Measurements from ENCODE around the gene CFAP73. TPM values are rescaled to one million over a fixed set of nuclear protein-coding genes. Genes with fewer than 3 reads are reported as not detected.

The CFAP73 gene
- total RNA-seq, 1 donor from 2014 or later = not detected

GRCh38 chr12:113162102-113163029 is 12.8 kb downstream of the CFAP73 start:
- peaks cover 45% of the 10 kb centered on the region for H3K36me3 Mint-ChIP-seq (ENCODE audit: low read depth)
- H3K27ac Mint-ChIP-seq (ENCODE audit: unreplicated experiment) = no peak overlapping the region
- H3K4me3 Mint-ChIP-seq (ENCODE audit: unreplicated experiment) = no peak overlapping the region

GRCh38 chr12:113163030-113163360 is 13.5 kb downstream of the CFAP73 start:
- Mint-ChIP-seq H3K4me3 (ENCODE audit: unreplicated experiment) (no peak overlapping the region), H3K27ac (ENCODE audit: unreplicated experiment) (no peak overlapping the region), H3K4me1 (ENCODE audit: low read depth) (peaks cover 5% of the 10 kb centered on the region), H3K9me3 (ENCODE audit: low read depth) (no peaks in the 10 kb centered on the region), H3K27me3 (ENCODE audit: low read depth) (no peaks in the 10 kb centered on the region), H3K36me3 (ENCODE audit: low read depth) (peaks cover 43% of the 10 kb centered on the region)
- TF ChIP-seq, protein P1, sequence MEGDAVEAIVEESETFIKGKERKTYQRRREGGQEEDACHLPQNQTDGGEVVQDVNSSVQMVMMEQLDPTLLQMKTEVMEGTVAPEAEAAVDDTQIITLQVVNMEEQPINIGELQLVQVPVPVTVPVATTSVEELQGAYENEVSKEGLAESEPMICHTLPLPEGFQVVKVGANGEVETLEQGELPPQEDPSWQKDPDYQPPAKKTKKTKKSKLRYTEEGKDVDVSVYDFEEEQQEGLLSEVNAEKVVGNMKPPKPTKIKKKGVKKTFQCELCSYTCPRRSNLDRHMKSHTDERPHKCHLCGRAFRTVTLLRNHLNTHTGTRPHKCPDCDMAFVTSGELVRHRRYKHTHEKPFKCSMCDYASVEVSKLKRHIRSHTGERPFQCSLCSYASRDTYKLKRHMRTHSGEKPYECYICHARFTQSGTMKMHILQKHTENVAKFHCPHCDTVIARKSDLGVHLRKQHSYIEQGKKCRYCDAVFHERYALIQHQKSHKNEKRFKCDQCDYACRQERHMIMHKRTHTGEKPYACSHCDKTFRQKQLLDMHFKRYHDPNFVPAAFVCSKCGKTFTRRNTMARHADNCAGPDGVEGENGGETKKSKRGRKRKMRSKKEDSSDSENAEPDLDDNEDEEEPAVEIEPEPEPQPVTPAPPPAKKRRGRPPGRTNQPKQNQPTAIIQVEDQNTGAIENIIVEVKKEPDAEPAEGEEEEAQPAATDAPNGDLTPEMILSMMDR (IDR thresholded peaks at IDR 0.05) = no peak
- no peak for DNase-seq (ENCODE audit: low spot score)

More at GRCh38 chr12:113162102-113163029, 12.8 kb downstream of the CFAP73 start:
- no peaks in the 10 kb centered on the region for H3K9me3 Mint-ChIP-seq (ENCODE audit: low read depth)
- peaks cover 5% of the 10 kb centered on the region for H3K4me1 Mint-ChIP-seq (ENCODE audit: low read depth)
- no peak for DNase-seq (ENCODE audit: low spot score)
- TF ChIP-seq, protein P1 (IDR thresholded peaks at IDR 0.05) = no peak
- H3K27me3 Mint-ChIP-seq (ENCODE audit: low read depth) = no peaks in the 10 kb centered on the region

DNA sequence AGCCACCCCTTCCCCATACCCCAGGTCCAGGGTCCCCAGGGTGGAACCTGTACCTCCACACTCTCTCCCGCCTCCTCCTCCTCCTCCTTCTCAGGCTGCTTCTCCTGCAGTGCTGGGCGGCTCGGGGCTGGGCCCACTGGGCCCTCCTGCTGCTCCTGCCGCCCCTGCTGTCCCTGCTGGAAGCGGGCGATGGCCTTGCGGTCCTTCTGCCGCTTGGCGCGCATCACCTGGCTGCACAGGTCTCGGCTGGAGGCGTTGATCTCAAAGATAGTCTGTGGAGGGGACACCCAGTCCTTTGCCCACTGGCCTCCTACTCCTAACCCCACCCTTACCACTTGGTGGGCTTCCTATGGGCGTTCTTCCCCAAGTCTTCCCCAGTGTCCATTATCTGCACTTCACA is 14.5 kb downstream of the CFAP73 start:
- peaks cover 5% of the 10 kb centered on the region for H3K4me1 Mint-ChIP-seq (ENCODE audit: low read depth)
- DNase-seq (ENCODE audit: low spot score) = no peak
- TF ChIP-seq, protein P1 (IDR thresholded peaks at IDR 0.05) = no peak
- H3K27ac Mint-ChIP-seq (ENCODE audit: unreplicated experiment) = no peak overlapping the region
- no peaks in the 10 kb centered on the region for H3K27me3 Mint-ChIP-seq (ENCODE audit: low read depth)
- no peaks in the 10 kb centered on the region for H3K9me3 Mint-ChIP-seq (ENCODE audit: low read depth)
- peaks cover 44% of the 10 kb centered on the region for H3K36me3 Mint-ChIP-seq (ENCODE audit: low read depth)
- no peak overlapping the region for H3K4me3 Mint-ChIP-seq (ENCODE audit: unreplicated experiment)

GRCh38 chr12:113165521-113166450 is 16.3 kb downstream of the CFAP73 start:
- Mint-ChIP-seq H3K27ac (ENCODE audit: unreplicated experiment) (no peak overlapping the region), H3K36me3 (ENCODE audit: low read depth) (peaks cover 39% of the 10 kb centered on the region)
- DNase-seq (ENCODE audit: low spot score) = no peak

More at GRCh38 chr12:113165521-113166450, 16.3 kb downstream of the CFAP73 start:
- no peak overlapping the region for H3K4me3 Mint-ChIP-seq (ENCODE audit: unreplicated experiment)
- TF ChIP-seq, protein P1 (IDR thresholded peaks at IDR 0.05) = no peak
- H3K4me1 Mint-ChIP-seq (ENCODE audit: low read depth) = peaks cover 5% of the 10 kb centered on the region
- H3K9me3 Mint-ChIP-seq (ENCODE audit: low read depth) = no peaks in the 10 kb centered on the region
- no peaks in the 10 kb centered on the region for H3K27me3 Mint-ChIP-seq (ENCODE audit: low read depth)

All from chondrocyte (in vitro differentiated cells).